Neural cell (in vitro differentiated cells): Measurements from ENCODE around the gene KIRREL3. TPM values are rescaled to one million over a fixed set of nuclear protein-coding genes. Genes with fewer than 3 reads are reported as not detected.

Source experiments
- H2AFZ ChIP-seq: fragments of 200-600, 300-800 bp; sonication (generic), shearing (Covaris generic); 2 replicates; pipeline ENCODE4 v1.6.0; 2014; ENCODE audit warnings: low read depth, mild to moderate bottlenecking, antibody characterized with exemption, low read length, moderate library complexity
- H3F3A ChIP-seq: fragments of 200-600 bp; shearing (Covaris generic); 2 replicates; pipeline ENCODE4 v1.6.1; 2016; ENCODE audit warnings: mild to moderate bottlenecking, moderate library complexity, mixed read lengths, antibody characterized with exemption, low read length; ENCODE audit not compliant: insufficient read depth, poor library complexity, severe bottlenecking
- H3K27ac ChIP-seq: fragments of 200-600, 300-800 bp; sonication (generic), shearing (Covaris generic); 2 replicates; pipeline ENCODE4 v1.5.1; 2014; ENCODE audit warnings: mild to moderate bottlenecking, low read length, moderate library complexity
- H3K27me3 ChIP-seq: fragments of 300-800, 200-600 bp; sonication (generic), shearing (Covaris generic); 2 replicates; pipeline ENCODE4 v1.6.0; 2014; ENCODE audit warnings: mild to moderate bottlenecking, low read depth, low read length, moderate library complexity; ENCODE audit not compliant: insufficient read depth
- H3K36me3 ChIP-seq: fragments of 300-800, 200-600 bp; sonication (generic), shearing (Covaris generic); 2 replicates; pipeline ENCODE4 v1.5.1; 2014; ENCODE audit warnings: mild to moderate bottlenecking, antibody characterized with exemption, low read length, moderate library complexity; ENCODE audit not compliant: insufficient read depth
- H3K4me2 ChIP-seq: fragments of 300-800, 200-600 bp; sonication (generic), shearing (Covaris generic); 2 replicates; pipeline ENCODE4 v1.6.0; 2014; ENCODE audit warnings: mild to moderate bottlenecking, low read length
- H3K4me3 ChIP-seq: fragments of 300-800, 200-600 bp; sonication (generic), shearing (Covaris generic); 2 replicates; pipeline ENCODE4 v1.5.1; 2014; ENCODE audit warnings: mild to moderate bottlenecking, low read length, moderate library complexity
- H3K79me2 ChIP-seq: fragments of 200-600 bp; shearing (Covaris generic); replicated peaks from 2 replicates; pipeline ENCODE4 v1.6.0; 2014; ENCODE audit warnings: mild to moderate bottlenecking, low read length, moderate library complexity; ENCODE audit not compliant: insufficient read depth
- H3K9ac ChIP-seq: fragments of 300-800, 200-600 bp; sonication (generic), shearing (Covaris generic); 2 replicates; pipeline ENCODE4 v1.6.1; 2016; ENCODE audit warnings: mild to moderate bottlenecking, low read length, mixed read lengths
- H3K9me2 ChIP-seq: fragments of 200-600 bp; shearing (Covaris generic); 2 replicates; pipeline ENCODE4 v1.6.1; 2016; ENCODE audit warnings: mild to moderate bottlenecking, low read length, mixed read lengths; ENCODE audit not compliant: insufficient read depth
- H3K9me3 ChIP-seq: fragments of 200-600, 300-800 bp; sonication (generic), shearing (Covaris generic); 2 replicates; pipeline ENCODE4 v1.6.1; 2016; ENCODE audit warnings: mild to moderate bottlenecking, mixed run types, low read length, moderate library complexity, mixed read lengths
- H4K20me1 ChIP-seq: fragments of 200-600 bp; shearing (Covaris generic); 2 replicates; pipeline ENCODE4 v1.6.1; 2016; ENCODE audit warnings: mild to moderate bottlenecking, mixed run types; ENCODE audit not compliant: insufficient read depth
- EP300 ChIP-seq: fragments of 450-650 bp; conservative IDR thresholded peaks from 2 replicates; pipeline ENCODE4 v1.6.1; 2014; ENCODE audit warnings: antibody characterized with exemption, mild to moderate bottlenecking, moderate library complexity; ENCODE audit not compliant: poor library complexity, severe bottlenecking
- EZH2 ChIP-seq: fragments of 200-600, 300-800 bp; shearing (Covaris generic), sonication (generic); IDR thresholded peaks from 2 replicates; pipeline ENCODE4 v1.6.1; 2014; ENCODE audit warnings: antibody characterized with exemption, low read length, borderline replicate concordance, mild to moderate bottlenecking; ENCODE audit not compliant: insufficient read depth, poor library complexity, severe bottlenecking
- MXI1 ChIP-seq: fragments of 450-650 bp; conservative IDR thresholded peaks from 2 replicates; pipeline ENCODE4 v1.6.1; 2014; ENCODE audit warnings: antibody characterized with exemption, mild to moderate bottlenecking; ENCODE audit not compliant: poor library complexity, severe bottlenecking
- POLR2AphosphoS5 ChIP-seq: IDR thresholded peaks from 2 replicates; pipeline ENCODE4 v1.6.1; 2012
- RAD21 ChIP-seq: fragments of 450-650 bp; conservative IDR thresholded peaks from 2 replicates; pipeline ENCODE4 v1.6.1; 2014; ENCODE audit warnings: antibody characterized with exemption, mild to moderate bottlenecking, moderate library complexity
- SMC3 ChIP-seq: fragments of 450-650 bp; conservative IDR thresholded peaks from 2 replicates; pipeline ENCODE4 v1.6.1; 2014; ENCODE audit warnings: antibody characterized with exemption, mild to moderate bottlenecking, moderate library complexity; ENCODE audit not compliant: poor library complexity
- TAF1 ChIP-seq: IDR thresholded peaks from 2 replicates; pipeline ENCODE4 v1.6.1; 2012; ENCODE audit warnings: low read depth
- polyA plus RNA-seq: library from polyadenylated mRNA; depleted of rRNA; stranded (reverse); fragments of >200 nt; gene quantifications from 2 replicates; pipeline ENCODE4 v1.2.3, GENCODE V29; 2014
- TF ChIP-seq, protein P1 (sequence below): IDR thresholded peaks from 2 replicates; pipeline ENCODE4 v1.6.1; 2012; ENCODE audit warnings: borderline replicate concordance
- TF ChIP-seq, protein P2 (sequence below): fragments of 450-650 bp; IDR thresholded peaks from 2 replicates; pipeline ENCODE4 v1.5.1; 2014; ENCODE audit warnings: antibody characterized with exemption, mild to moderate bottlenecking, moderate library complexity; ENCODE audit not compliant: poor library complexity, severe bottlenecking

The KIRREL3 gene
- polyA plus RNA-seq, 1 donor from 2014 or later, result 23.8 TPM

DNA sequence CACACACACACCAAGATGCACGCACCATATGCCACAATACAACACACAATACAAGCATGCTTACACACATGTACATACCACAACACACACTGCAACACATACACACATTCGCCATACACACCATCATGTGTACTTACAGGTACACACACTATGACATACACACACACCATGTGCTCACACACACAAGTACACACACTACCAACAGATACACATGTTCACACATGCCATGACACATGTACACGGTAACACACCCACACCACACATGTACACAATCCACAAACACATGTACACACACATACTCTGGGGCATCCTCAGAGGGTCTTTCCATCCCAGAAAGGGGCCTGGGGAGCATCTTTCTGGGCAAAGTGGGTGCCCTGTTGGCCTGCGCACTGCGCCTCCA, 562.8 kb downstream of the KIRREL3 start:
- no peaks in the 10 kb centered on the region for H3K36me3 ChIP-seq
- H4K20me1 ChIP-seq, result no peaks in the 10 kb centered on the region
- no peak overlapping the region for H3K27ac ChIP-seq
- H3K9me3 ChIP-seq, result no peaks in the 10 kb centered on the region
- H3K9ac ChIP-seq, result no peak overlapping the region
- peaks cover 5% of the 10 kb centered on the region for H3F3A ChIP-seq
- no peak overlapping the region for H3K4me3 ChIP-seq
- H3K9me2 ChIP-seq, result no peaks in the 10 kb centered on the region
- H3K4me2 ChIP-seq, result no peak overlapping the region
- H2AFZ ChIP-seq, result no peak overlapping the region
- TF ChIP-seq, protein P1, sequence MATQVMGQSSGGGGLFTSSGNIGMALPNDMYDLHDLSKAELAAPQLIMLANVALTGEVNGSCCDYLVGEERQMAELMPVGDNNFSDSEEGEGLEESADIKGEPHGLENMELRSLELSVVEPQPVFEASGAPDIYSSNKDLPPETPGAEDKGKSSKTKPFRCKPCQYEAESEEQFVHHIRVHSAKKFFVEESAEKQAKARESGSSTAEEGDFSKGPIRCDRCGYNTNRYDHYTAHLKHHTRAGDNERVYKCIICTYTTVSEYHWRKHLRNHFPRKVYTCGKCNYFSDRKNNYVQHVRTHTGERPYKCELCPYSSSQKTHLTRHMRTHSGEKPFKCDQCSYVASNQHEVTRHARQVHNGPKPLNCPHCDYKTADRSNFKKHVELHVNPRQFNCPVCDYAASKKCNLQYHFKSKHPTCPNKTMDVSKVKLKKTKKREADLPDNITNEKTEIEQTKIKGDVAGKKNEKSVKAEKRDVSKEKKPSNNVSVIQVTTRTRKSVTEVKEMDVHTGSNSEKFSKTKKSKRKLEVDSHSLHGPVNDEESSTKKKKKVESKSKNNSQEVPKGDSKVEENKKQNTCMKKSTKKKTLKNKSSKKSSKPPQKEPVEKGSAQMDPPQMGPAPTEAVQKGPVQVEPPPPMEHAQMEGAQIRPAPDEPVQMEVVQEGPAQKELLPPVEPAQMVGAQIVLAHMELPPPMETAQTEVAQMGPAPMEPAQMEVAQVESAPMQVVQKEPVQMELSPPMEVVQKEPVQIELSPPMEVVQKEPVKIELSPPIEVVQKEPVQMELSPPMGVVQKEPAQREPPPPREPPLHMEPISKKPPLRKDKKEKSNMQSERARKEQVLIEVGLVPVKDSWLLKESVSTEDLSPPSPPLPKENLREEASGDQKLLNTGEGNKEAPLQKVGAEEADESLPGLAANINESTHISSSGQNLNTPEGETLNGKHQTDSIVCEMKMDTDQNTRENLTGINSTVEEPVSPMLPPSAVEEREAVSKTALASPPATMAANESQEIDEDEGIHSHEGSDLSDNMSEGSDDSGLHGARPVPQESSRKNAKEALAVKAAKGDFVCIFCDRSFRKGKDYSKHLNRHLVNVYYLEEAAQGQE, result no peak
- TF ChIP-seq TAF1 (no peak), RAD21 (no peak), SMC3 (no peak), EP300 (no peak), MXI1 (no peak), EZH2 (no peak), POLR2AphosphoS5 (no peak)
- TF ChIP-seq, protein P2, sequence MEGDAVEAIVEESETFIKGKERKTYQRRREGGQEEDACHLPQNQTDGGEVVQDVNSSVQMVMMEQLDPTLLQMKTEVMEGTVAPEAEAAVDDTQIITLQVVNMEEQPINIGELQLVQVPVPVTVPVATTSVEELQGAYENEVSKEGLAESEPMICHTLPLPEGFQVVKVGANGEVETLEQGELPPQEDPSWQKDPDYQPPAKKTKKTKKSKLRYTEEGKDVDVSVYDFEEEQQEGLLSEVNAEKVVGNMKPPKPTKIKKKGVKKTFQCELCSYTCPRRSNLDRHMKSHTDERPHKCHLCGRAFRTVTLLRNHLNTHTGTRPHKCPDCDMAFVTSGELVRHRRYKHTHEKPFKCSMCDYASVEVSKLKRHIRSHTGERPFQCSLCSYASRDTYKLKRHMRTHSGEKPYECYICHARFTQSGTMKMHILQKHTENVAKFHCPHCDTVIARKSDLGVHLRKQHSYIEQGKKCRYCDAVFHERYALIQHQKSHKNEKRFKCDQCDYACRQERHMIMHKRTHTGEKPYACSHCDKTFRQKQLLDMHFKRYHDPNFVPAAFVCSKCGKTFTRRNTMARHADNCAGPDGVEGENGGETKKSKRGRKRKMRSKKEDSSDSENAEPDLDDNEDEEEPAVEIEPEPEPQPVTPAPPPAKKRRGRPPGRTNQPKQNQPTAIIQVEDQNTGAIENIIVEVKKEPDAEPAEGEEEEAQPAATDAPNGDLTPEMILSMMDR, result no peak
- H3K79me2 ChIP-seq, result no peaks in the 10 kb centered on the region
- H3K27me3 ChIP-seq, result no peaks in the 10 kb centered on the region

DNA sequence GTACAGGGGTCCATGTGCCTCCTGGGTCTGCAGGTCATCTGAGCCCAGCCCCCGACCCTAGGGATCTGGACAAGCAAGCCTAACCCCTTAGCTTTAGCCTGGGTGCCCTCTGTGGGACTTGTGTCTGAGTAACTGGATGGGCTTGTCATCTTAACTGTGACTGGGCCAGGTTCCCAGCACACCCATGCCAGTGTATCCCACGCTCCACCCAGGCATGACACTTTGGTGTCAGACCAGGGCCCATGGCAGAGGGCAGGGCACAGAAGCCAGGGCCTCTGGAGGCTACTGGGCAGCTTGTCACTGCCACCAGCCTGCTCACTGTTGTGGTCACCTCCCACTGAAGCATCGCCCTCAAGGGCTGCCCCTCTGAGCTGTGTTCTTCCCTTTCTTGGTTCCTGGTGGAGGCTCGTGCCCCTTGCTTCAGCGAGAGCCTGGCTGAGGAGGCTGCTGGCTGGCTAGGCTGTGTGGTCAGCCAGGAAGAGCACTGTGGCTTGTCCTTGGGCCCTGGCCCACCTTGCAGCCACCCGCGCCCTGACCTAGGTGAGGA, 564.3 kb downstream of the KIRREL3 start:
- TF ChIP-seq SMC3, result no peak
- no peak for TF ChIP-seq POLR2AphosphoS5
- TF ChIP-seq TAF1, result no peak
- no peak for TF ChIP-seq EP300
- TF ChIP-seq MXI1, result no peak
- no peak for TF ChIP-seq EZH2
- TF ChIP-seq, protein P1, result no peak
- no peak for TF ChIP-seq RAD21
- TF ChIP-seq, protein P2, result no peak
- H3K9me2 ChIP-seq, result no peaks in the 10 kb centered on the region
- no peak overlapping the region for H2AFZ ChIP-seq
- no peaks in the 10 kb centered on the region for H3K79me2 ChIP-seq
- no peak overlapping the region for H3K4me2 ChIP-seq
- H3K27me3 ChIP-seq, result no peaks in the 10 kb centered on the region
- no peaks in the 10 kb centered on the region for H4K20me1 ChIP-seq
- no peaks in the 10 kb centered on the region for H3K9me3 ChIP-seq
- no peak overlapping the region for H3K27ac ChIP-seq
- H3K36me3 ChIP-seq, result no peaks in the 10 kb centered on the region
- no peak overlapping the region for H3K4me3 ChIP-seq
- no peaks in the 10 kb centered on the region for H3F3A ChIP-seq
- no peak overlapping the region for H3K9ac ChIP-seq
